Left lung (tissue), 10 donors: ENCODE data around the gene CNST. TPM values are rescaled to one million over a fixed set of nuclear protein-coding genes. Genes with fewer than 3 reads are reported as not detected.

Experiments used
- ATAC-seq: fragments of 200-7000 bp; cut with Tn5 transposase; one replicate; pipeline ENCODE4 v1.9.1; 2020; ENCODE audit warnings: moderate library complexity
- DNase-seq, 4 donors: peaks; one replicate each; pipeline ENCODE4 v3.0.0-alpha.2; 2013 to 2020
- H3K27ac ChIP-seq, 2 donors: fragments of 200-600 bp; sonication (generic) in 1 of 2; one replicate each; pipeline versions ENCODE4 v1.5.0 to v1.8.0; 2020 to 2021
- H3K27me3 ChIP-seq, 2 donors: fragments of 200-600 bp; sonication (generic) in 1 of 2; one replicate each; pipeline versions ENCODE4 v1.5.0 to v1.8.0; 2020 to 2021
- H3K36me3 ChIP-seq, 2 donors: fragments of 200-600 bp; sonication (generic) in 1 of 2; one replicate each; pipeline versions ENCODE4 v1.5.0 to v1.8.0; 2020 to 2021
- H3K4me1 ChIP-seq, 2 donors: fragments of 200-600 bp; one replicate each; pipeline ENCODE4 v1.8.0; 2021
- H3K4me3 ChIP-seq, 2 donors: fragments of 200-600 bp; sonication (generic) in 1 of 2; one replicate each; pipeline versions ENCODE4 v1.5.0 to v1.8.0; 2020 to 2021; ENCODE audit warnings: mild to moderate bottlenecking in 1 of 2
- H3K9me3 ChIP-seq, 2 donors: fragments of 200-600 bp; sonication (generic) in 1 of 2; one replicate each; pipeline versions ENCODE4 v1.5.0 to v1.8.0; 2020 to 2021
- CTCF ChIP-seq, 2 donors: fragments of 200-600 bp; sonication (generic) in 1 of 2; IDR thresholded peaks; one replicate each; pipeline versions ENCODE4 v1.5.0 to v1.8.0; 2021; ENCODE audit warnings: antibody characterized with exemption in 2 of 2
- intact Hi-C, 2 donors: fragments of 100-400 bp; cut with DNase I; formaldehyde crosslinking; loops; one replicate each; pipeline versions ENCODE4 v1.11.2 to v1.14.2; 2022
- polyA plus RNA-seq, 6 donors: library from polyadenylated mRNA; unstranded; fragments of 120-200 nt; gene quantifications; one replicate each; pipeline ENCODE4 v1.2.1, GENCODE V29; 2013; ENCODE audit not compliant: insufficient read length in 6 of 6
- total RNA-seq, 2 donors: library from RNA; stranded (reverse); fragmentation: NEBNext Ultra II Directional; extraction: Animal tissue kit (Norgen Biotek cat#: 25700); gene quantifications; one replicate each; pipeline ENCODE4 v1.2.1, GENCODE V29; 2021
- donor health status: DM: no; HTN: yes; CAD: no.
- donor health status: DM: no; HTN: no; CAD: no.

The CNST gene
- total and polyA plus RNA-seq, 8 donors = 18.0 to 24.0 (median 19.6) TPM

GRCh38 chr1:246576709-246577032 is 10.4 kb downstream of the CNST start:
- Histone ChIP-seq H3K9me3 (no peaks in the 10 kb centered on the region), H3K27me3 (no peaks in the 10 kb centered on the region), H3K4me3 (no peak overlapping the region), H3K27ac (no peak overlapping the region), H3K36me3 (no peaks in the 10 kb centered on the region), H3K4me1 (peaks cover 20 to 44% of the 10 kb centered on the region in 2 donors)
- intact Hi-C loops = no loop called here
- TF ChIP-seq CTCF (IDR thresholded peaks at IDR 0.05) = no peak
- ATAC-seq (no peak), DNase-seq (no peak)

DNA sequence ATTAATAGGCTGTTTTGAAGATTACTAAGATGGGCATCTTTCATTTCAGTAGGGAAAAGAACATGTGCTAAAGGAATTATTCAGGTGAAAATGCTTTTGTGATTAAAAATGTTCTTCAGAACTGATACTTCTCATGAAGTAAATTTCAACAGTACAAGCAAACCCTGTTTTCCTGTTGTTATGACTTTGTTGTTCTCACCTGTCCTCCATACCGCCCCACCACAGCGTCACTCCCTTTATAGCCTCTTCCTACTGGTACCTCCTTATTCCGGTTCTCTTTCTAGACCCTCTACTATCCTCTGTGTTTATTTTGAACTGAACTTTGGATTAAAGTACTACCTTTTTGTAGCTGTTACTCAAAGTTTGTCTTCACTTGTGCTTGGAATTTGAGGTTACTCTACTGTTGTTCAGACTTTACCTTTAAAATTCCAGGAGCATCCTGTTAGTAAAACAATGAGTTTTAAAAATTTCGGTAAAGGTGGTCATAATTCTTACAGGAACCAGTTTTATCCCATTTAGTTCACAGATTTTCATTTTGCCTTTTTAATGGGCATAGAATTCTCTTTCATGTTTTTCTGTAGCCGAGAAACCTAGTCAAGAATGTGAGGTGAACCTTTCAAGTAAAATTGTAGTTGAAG is 10.9 kb downstream of the CNST start:
- no peak overlapping the region for H3K4me3 ChIP-seq
- DNase-seq = no peak
- no peak for ATAC-seq
- TF ChIP-seq CTCF (IDR thresholded peaks at IDR 0.05) = no peak
- peaks cover 20 to 42% of the 10 kb centered on the region in 2 donors for H3K4me1 ChIP-seq
- H3K36me3 ChIP-seq = no peaks in the 10 kb centered on the region
- no peak overlapping the region for H3K27ac ChIP-seq
- H3K27me3 ChIP-seq = no peaks in the 10 kb centered on the region
- intact Hi-C loops = no loop called here
- H3K9me3 ChIP-seq = no peaks in the 10 kb centered on the region

GRCh38 chr1:246577720-246578106 is 11.5 kb downstream of the CNST start:
- no peak for ATAC-seq
- Histone ChIP-seq H3K4me3 (no peak overlapping the region), H3K27ac (no peak overlapping the region), H3K36me3 (no peaks in the 10 kb centered on the region), H3K4me1 (peaks cover 21 to 43% of the 10 kb centered on the region in 2 donors), H3K9me3 (no peaks in the 10 kb centered on the region), H3K27me3 (no peaks in the 10 kb centered on the region)
- no peak for DNase-seq
- TF ChIP-seq CTCF (IDR thresholded peaks at IDR 0.05) = no peak
- intact Hi-C loops = no loop called here

- DNase-seq (peak in 1 of 4 donors; percentile 24), ATAC-seq (no peak)
- no peak for TF ChIP-seq CTCF (IDR thresholded peaks at IDR 0.05)
- no peaks in the 10 kb centered on the region for H3K27me3 ChIP-seq
- H3K27ac ChIP-seq = peak overlapping the region in 1 of 2 donors; percentile 29
- H3K9me3 ChIP-seq = no peaks in the 10 kb centered on the region
- peaks cover 37 to 46% of the 10 kb centered on the region in 2 donors for H3K4me1 ChIP-seq
- H3K36me3 ChIP-seq = no peaks in the 10 kb centered on the region
- no peak overlapping the region for H3K4me3 ChIP-seq
- intact Hi-C loops = no loop called here
Measured at GRCh38 chr1:246579818-246580217, 13.6 kb downstream of the CNST start.

- Histone ChIP-seq H3K4me1 (peaks cover 42 to 50% of the 10 kb centered on the region in 2 donors), H3K36me3 (no peaks in the 10 kb centered on the region), H3K4me3 (no peak overlapping the region), H3K27me3 (no peaks in the 10 kb centered on the region), H3K27ac (no peak overlapping the region), H3K9me3 (no peaks in the 10 kb centered on the region)
- intact Hi-C loops = no loop called here
- DNase-seq = no peak
- no peak for ATAC-seq
- no peak for TF ChIP-seq CTCF (IDR thresholded peaks at IDR 0.05)
Measured at GRCh38 chr1:246580497-246581370, 14.5 kb downstream of the CNST start.
